Measurements from ENCODE around the gene SLC38A10. TPM values are rescaled to one million over a fixed set of nuclear protein-coding genes. Genes with fewer than 3 reads are reported as not detected.

Gene SLC38A10
- total and polyA plus RNA-seq, 2 of the 13 experiments (the other 11 are each of a cell fraction or from before 2014, with no cell fraction given): 23.4 to 55.8 TPM

- TF ChIP-seq, protein P1, sequence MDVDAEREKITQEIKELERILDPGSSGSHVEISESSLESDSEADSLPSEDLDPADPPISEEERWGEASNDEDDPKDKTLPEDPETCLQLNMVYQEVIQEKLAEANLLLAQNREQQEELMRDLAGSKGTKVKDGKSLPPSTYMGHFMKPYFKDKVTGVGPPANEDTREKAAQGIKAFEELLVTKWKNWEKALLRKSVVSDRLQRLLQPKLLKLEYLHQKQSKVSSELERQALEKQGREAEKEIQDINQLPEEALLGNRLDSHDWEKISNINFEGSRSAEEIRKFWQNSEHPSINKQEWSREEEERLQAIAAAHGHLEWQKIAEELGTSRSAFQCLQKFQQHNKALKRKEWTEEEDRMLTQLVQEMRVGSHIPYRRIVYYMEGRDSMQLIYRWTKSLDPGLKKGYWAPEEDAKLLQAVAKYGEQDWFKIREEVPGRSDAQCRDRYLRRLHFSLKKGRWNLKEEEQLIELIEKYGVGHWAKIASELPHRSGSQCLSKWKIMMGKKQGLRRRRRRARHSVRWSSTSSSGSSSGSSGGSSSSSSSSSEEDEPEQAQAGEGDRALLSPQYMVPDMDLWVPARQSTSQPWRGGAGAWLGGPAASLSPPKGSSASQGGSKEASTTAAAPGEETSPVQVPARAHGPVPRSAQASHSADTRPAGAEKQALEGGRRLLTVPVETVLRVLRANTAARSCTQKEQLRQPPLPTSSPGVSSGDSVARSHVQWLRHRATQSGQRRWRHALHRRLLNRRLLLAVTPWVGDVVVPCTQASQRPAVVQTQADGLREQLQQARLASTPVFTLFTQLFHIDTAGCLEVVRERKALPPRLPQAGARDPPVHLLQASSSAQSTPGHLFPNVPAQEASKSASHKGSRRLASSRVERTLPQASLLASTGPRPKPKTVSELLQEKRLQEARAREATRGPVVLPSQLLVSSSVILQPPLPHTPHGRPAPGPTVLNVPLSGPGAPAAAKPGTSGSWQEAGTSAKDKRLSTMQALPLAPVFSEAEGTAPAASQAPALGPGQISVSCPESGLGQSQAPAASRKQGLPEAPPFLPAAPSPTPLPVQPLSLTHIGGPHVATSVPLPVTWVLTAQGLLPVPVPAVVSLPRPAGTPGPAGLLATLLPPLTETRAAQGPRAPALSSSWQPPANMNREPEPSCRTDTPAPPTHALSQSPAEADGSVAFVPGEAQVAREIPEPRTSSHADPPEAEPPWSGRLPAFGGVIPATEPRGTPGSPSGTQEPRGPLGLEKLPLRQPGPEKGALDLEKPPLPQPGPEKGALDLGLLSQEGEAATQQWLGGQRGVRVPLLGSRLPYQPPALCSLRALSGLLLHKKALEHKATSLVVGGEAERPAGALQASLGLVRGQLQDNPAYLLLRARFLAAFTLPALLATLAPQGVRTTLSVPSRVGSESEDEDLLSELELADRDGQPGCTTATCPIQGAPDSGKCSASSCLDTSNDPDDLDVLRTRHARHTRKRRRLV (CRISPR knock-in tag; IDR thresholded peaks at IDR 0.05): no peak
- TF ChIP-seq SRSF9 (IDR thresholded peaks at IDR 0.05; ENCODE audit: borderline replicate concordance, insufficient read depth, low read depth, low read length, poor library complexity, severe bottlenecking): no peak
- TF ChIP-seq PAWR (CRISPR knock-in tag; IDR thresholded peaks at IDR 0.05; ENCODE audit: borderline replicate concordance): no peak
- TF ChIP-seq SPEN (CRISPR knock-in tag; IDR thresholded peaks at IDR 0.05; ENCODE audit: low read depth): peak; percentile 37; the same call in 1 of the 2 replicates
- no peak for TF ChIP-seq ZBTB49 (CRISPR knock-in tag; IDR thresholded peaks at IDR 0.05; ENCODE audit: borderline replicate concordance)
- no peak for TF ChIP-seq ATF5 (CRISPR knock-in tag; IDR thresholded peaks at IDR 0.05; ENCODE audit: low read depth)
- TF ChIP-seq, protein P2, sequence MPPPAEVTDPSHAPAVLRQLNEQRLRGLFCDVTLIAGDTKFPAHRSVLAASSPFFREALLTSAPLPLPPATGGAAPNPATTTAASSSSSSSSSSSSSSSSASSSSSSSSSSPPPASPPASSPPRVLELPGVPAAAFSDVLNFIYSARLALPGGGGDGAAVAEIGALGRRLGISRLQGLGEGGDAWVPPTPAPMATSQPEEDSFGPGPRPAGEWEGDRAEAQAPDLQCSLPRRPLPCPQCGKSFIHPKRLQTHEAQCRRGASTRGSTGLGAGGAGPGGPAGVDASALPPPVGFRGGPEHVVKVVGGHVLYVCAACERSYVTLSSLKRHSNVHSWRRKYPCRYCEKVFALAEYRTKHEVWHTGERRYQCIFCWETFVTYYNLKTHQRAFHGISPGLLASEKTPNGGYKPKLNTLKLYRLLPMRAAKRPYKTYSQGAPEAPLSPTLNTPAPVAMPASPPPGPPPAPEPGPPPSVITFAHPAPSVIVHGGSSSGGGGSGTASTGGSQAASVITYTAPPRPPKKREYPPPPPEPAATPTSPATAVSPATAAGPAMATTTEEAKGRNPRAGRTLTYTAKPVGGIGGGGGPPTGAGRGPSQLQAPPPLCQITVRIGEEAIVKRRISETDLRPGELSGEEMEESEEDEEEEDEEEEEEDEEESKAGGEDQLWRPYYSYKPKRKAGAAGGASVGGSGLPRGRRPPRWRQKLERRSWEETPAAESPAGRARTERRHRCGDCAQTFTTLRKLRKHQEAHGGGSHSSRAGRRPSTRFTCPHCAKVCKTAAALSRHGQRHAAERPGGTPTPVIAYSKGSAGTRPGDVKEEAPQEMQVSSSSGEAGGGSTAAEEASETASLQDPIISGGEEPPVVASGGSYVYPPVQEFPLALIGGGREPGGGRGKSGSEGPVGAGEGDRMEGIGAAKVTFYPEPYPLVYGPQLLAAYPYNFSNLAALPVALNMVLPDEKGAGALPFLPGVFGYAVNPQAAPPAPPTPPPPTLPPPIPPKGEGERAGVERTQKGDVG (CRISPR knock-in tag; IDR thresholded peaks at IDR 0.05; ENCODE audit: borderline replicate concordance): no peak; the same call in 1 of the 2 replicates
- no peak for TF ChIP-seq ZXDC (CRISPR knock-in tag; IDR thresholded peaks at IDR 0.05)
- TF ChIP-seq DNMT3B (CRISPR knock-in tag; conservative IDR thresholded peaks at IDR 0.05): peak; percentile 71; the same call in 1 of the 2 replicates
- TF ChIP-seq AGO1 (IDR thresholded peaks at IDR 0.05; ENCODE audit: low read depth, low read length, poor library complexity, severe bottlenecking): no peak
- no peak for TF ChIP-seq SNRNP70 (IDR thresholded peaks at IDR 0.05; ENCODE audit: low read depth, low read length)
Observed at GRCh38 chr17:81328978-81329926, 34.1 kb upstream of the SLC38A10 start (continued).

Data from HepG2 (cell line).